A549 (cell line): ENCODE results near the gene TSGA10. TPM values are rescaled to one million over a fixed set of nuclear protein-coding genes. Genes with fewer than 3 reads are reported as not detected.

Source experiments
- ATAC-seq, 2 experiments: fragments of 200-7000 bp in 1 of 2; fragments of >200 bp in 1 of 2; cut with Nextera tagmentation in 1 of 2; cut with Tn5 transposase in 1 of 2; 3 replicates each; pipeline versions ENCODE4 v1.8.0 to v1.9.1; 2018 to 2020; ENCODE audit warnings: mild to moderate bottlenecking in 1 of 2, moderate library complexity in 1 of 2
- CTCF ChIA-PET: fragments of 300-600 bp; sonication (Branson Sonifier 250); formaldehyde crosslinking; extraction: SDS; loops from one replicate; lab custom pipeline; 2021; ENCODE audit warnings: antibody characterized with exemption, inconsistent platforms; lab: Yijun Ruan, JAX
- POLR2A ChIA-PET: fragments of 350-600 bp; formaldehyde crosslinking; extraction: SDS; loops from one replicate; lab custom pipeline; 2021; ENCODE audit warnings: antibody characterized with exemption, inconsistent platforms; lab: Yijun Ruan, JAX
- DNase-seq, 2 experiments: peaks; one replicate each; pipeline versions ENCODE4 v3.0.0 to v3.0.0-alpha.2; 2011 to 2016; ENCODE audit warnings: low read depth in 1 of 2, low spot score in 1 of 2
- FAIRE-seq: peaks from 2 replicates; lab custom pipeline; 2011; peaks lifted over from hg19 to GRCh38; lab: Jason Lieb, UNC
- H3K27ac ChIP-seq, 2 experiments: fragments of >200 bp; sonication (Bioruptor Twin); formaldehyde crosslinking; 3 replicates each; pipeline ENCODE4 v1.5.1; 2016 to 2017
- H3K4me1 ChIP-seq: fragments of >200 bp; sonication (Bioruptor Twin); formaldehyde crosslinking; 3 replicates; pipeline ENCODE4 v1.6.1; 2016
- H3K4me2 ChIP-seq: fragments of >200 bp; sonication (Bioruptor Twin); formaldehyde crosslinking; 3 replicates; pipeline ENCODE4 v1.6.1; 2016
- H3K4me3 ChIP-seq: fragments of >200 bp; sonication (Bioruptor Twin); formaldehyde crosslinking; 3 replicates; pipeline ENCODE4 v1.5.1; 2016
- H3K9me3 ChIP-seq: fragments of >200 bp; sonication (Bioruptor Twin); formaldehyde crosslinking; 3 replicates; pipeline ENCODE4 v1.6.1; 2016
- BHLHE40 ChIP-seq: IDR thresholded peaks from 2 replicates; pipeline ENCODE4 v1.6.1; 2012; ENCODE audit warnings: low read depth, low read length, inconsistent platforms
- CBX2 ChIP-seq: fragments of 200-600 bp; sonication (generic); IDR thresholded peaks from 2 replicates; pipeline ENCODE4 v1.6.1; 2016; ENCODE audit warnings: low read depth, mild to moderate bottlenecking, borderline replicate concordance
- CBX8 ChIP-seq: fragments of 200-600 bp; sonication (generic); IDR thresholded peaks from 2 replicates; pipeline ENCODE4 v1.6.1; 2016
- CHD2 ChIP-seq: fragments of 150-350 bp; IDR thresholded peaks from 2 replicates; pipeline ENCODE4 v1.6.1; 2014; ENCODE audit warnings: low read length; ENCODE audit not compliant: partially characterized antibody
- E2F6 ChIP-seq: IDR thresholded peaks from 2 replicates; pipeline ENCODE4 v1.6.1; 2012; ENCODE audit warnings: low read depth, borderline replicate concordance
- ESRRA ChIP-seq: fragments of 150-350 bp; IDR thresholded peaks from 2 replicates; pipeline ENCODE4 v1.6.1; 2014; ENCODE audit warnings: mild to moderate bottlenecking, low read length, borderline replicate concordance
- FOSB ChIP-seq: fragments of 250-450 bp; sonication (Bioruptor Pico); IDR thresholded peaks from 2 replicates; pipeline ENCODE4 v1.5.0; 2020; ENCODE audit warnings: mild to moderate bottlenecking, moderate library complexity
- FOSL2 ChIP-seq, 2 experiments: fragments of 450-650 bp in 1 of 2; fragments of >200 bp in 1 of 2; sonication (Bioruptor Twin) in 1 of 2; formaldehyde crosslinking; IDR thresholded peaks; 2 replicates each; pipeline versions ENCODE4 v1.5.0 to v1.6.1; 2016 to 2020; ENCODE audit warnings: mild to moderate bottlenecking in 1 of 2, moderate library complexity in 1 of 2
- FOXS1 ChIP-seq: fragments of 250-450 bp; sonication (Bioruptor Pico); IDR thresholded peaks from 2 replicates; pipeline ENCODE4 v1.5.0; 2020; ENCODE audit warnings: mild to moderate bottlenecking, moderate library complexity
- GATA3 ChIP-seq: IDR thresholded peaks from 2 replicates; pipeline ENCODE4 v1.6.1; 2012; ENCODE audit warnings: borderline replicate concordance
- HOXA7 ChIP-seq: fragments of 250-450 bp; sonication (Bioruptor Pico); IDR thresholded peaks from 2 replicates; pipeline ENCODE4 v1.5.0; 2020; ENCODE audit warnings: mild to moderate bottlenecking, moderate library complexity
- JUN ChIP-seq, 2 experiments: fragments of >200 bp; sonication (Bioruptor Twin); formaldehyde crosslinking; IDR thresholded peaks; 2 replicates in 1 of 2; 3 replicates in 1 of 2; pipeline ENCODE4 v1.6.1; 2016 to 2017
- JUNB ChIP-seq: fragments of >200 bp; sonication (Bioruptor Twin); formaldehyde crosslinking; IDR thresholded peaks from 2 replicates; pipeline ENCODE4 v1.6.1; 2016
- KDM1A ChIP-seq: fragments of 200-600 bp; sonication (generic); IDR thresholded peaks from 2 replicates; pipeline ENCODE4 v1.6.1; 2016; ENCODE audit warnings: low read depth, mild to moderate bottlenecking
- KDM5A ChIP-seq: fragments of 200-600 bp; sonication (generic); IDR thresholded peaks from 2 replicates; pipeline ENCODE4 v1.6.1; 2016; ENCODE audit warnings: antibody characterized with exemption, mild to moderate bottlenecking
- MAFK ChIP-seq: fragments of 450-650 bp; IDR thresholded peaks from 2 replicates; pipeline ENCODE4 v1.6.1; 2014; ENCODE audit not compliant: partially characterized antibody
- NFE2L2 ChIP-seq: fragments of 150-350 bp; conservative IDR thresholded peaks from 2 replicates; pipeline ENCODE4 v1.6.1; 2014; ENCODE audit warnings: low read length
- NPAS2 ChIP-seq: fragments of 250-450 bp; sonication (Bioruptor Pico); IDR thresholded peaks from 2 replicates; pipeline ENCODE4 v1.8.0; 2022; ENCODE audit warnings: mild to moderate bottlenecking, moderate library complexity, borderline replicate concordance
- PHF8 ChIP-seq: fragments of 200-600 bp; sonication (generic); IDR thresholded peaks from 2 replicates; pipeline ENCODE4 v1.6.1; 2016; ENCODE audit warnings: low read depth, mild to moderate bottlenecking, antibody characterized with exemption, moderate library complexity, borderline replicate concordance
- POLR2A ChIP-seq: IDR thresholded peaks from 2 replicates; pipeline ENCODE4 v1.6.1; 2012; ENCODE audit warnings: mild to moderate bottlenecking, low read length
- RAD21 ChIP-seq, 2 experiments: fragments of >200 bp in 1 of 2; sonication (Bioruptor Twin) in 1 of 2; formaldehyde crosslinking in 1 of 2; IDR thresholded peaks in 1 of 2; conservative IDR thresholded peaks in 1 of 2; 2 replicates in 1 of 2; 3 replicates in 1 of 2; pipeline ENCODE4 v1.6.1; 2012 to 2018; ENCODE audit warnings: inconsistent platforms in 1 of 2
- RARB ChIP-seq: fragments of 250-450 bp; sonication (Bioruptor Pico); IDR thresholded peaks from 2 replicates; pipeline ENCODE4 v1.8.0; 2021; ENCODE audit warnings: mild to moderate bottlenecking, moderate library complexity
- REST ChIP-seq: fragments of 200-600 bp; sonication (generic); IDR thresholded peaks from 2 replicates; pipeline ENCODE4 v1.6.1; 2016; ENCODE audit warnings: antibody characterized with exemption, mild to moderate bottlenecking, moderate library complexity
- RNF2 ChIP-seq: fragments of 200-600 bp; sonication (generic); IDR thresholded peaks from 2 replicates; pipeline ENCODE4 v1.6.1; 2016; ENCODE audit warnings: low read depth, mild to moderate bottlenecking, antibody characterized with exemption, moderate library complexity, borderline replicate concordance
- SMC3 ChIP-seq: fragments of >200 bp; sonication (Bioruptor Twin); formaldehyde crosslinking; IDR thresholded peaks from 3 replicates; pipeline ENCODE4 v1.6.1; 2018; ENCODE audit warnings: inconsistent platforms
- TFCP2L1 ChIP-seq: fragments of 250-450 bp; sonication (Bioruptor Pico); IDR thresholded peaks from 2 replicates; pipeline ENCODE4 v1.5.0; 2021; ENCODE audit warnings: mild to moderate bottlenecking
- TP53 ChIP-seq: fragments of 250-450 bp; sonication (Bioruptor Pico); IDR thresholded peaks from 2 replicates; pipeline ENCODE4 v1.5.0; 2021; ENCODE audit warnings: mild to moderate bottlenecking, moderate library complexity
- USF2 ChIP-seq: fragments of 450-650 bp; IDR thresholded peaks from 2 replicates; pipeline ENCODE4 v1.6.1; 2014; ENCODE audit warnings: antibody characterized with exemption
- ZFP36 ChIP-seq: fragments of 450-650 bp; IDR thresholded peaks from 2 replicates; pipeline ENCODE4 v1.6.1; 2014; ENCODE audit warnings: borderline replicate concordance; ENCODE audit not compliant: partially characterized antibody
- ZSCAN20 ChIP-seq: fragments of 250-450 bp; sonication (Bioruptor Pico); IDR thresholded peaks from 2 replicates; pipeline ENCODE4 v1.8.0; 2022; ENCODE audit warnings: mild to moderate bottlenecking, moderate library complexity
- WGBS: methylation state at CpG from one replicate; pipeline ENCODE4 v1.1.6; 2017; ENCODE audit errors: missing lambda C conversion rate; 5-methylcytosine and 5-hydroxymethylcytosine counted together
- polyA plus RNA-seq, 4 experiments: library from polyadenylated mRNA; depleted of rRNA in 3 of 4; stranded (reverse); fragments of >200 nt; fragmentation: RNase III in 1 of 4; extraction: RNeasy Plus Mini Kit Qiagen cat#74134 plus additional on column Dnase treatment in 1 of 4; gene quantifications; 2 replicates in 3 of 4; 3 replicates in 1 of 4; pipeline ENCODE4 v1.2.3, GENCODE V29; 2011 to 2017

The TSGA10 gene
- polyA plus RNA-seq, 2 of the 4 experiments (the other 2 are of a cell fraction), result 4.2 to 4.3 TPM

- ChIA-PET CTCF (interaction anchor here (1.6 kb wide), 1 partner anchor 13 kb away, joined by 6 read pairs; no protein-coding TSS in a partner anchor), POLR2A (no interaction called here)
- ATAC-seq (no peak), DNase-seq (no peak), FAIRE-seq (no peak)
- H3K4me3 ChIP-seq, result no peak overlapping the region
- H3K9me3 ChIP-seq, result no peaks in the 10 kb centered on the region
- no peak overlapping the region for H3K27ac ChIP-seq
- TF ChIP-seq FOSB, result no peak
- TF ChIP-seq NFE2L2, result no peak
- no peak for TF ChIP-seq KDM1A
- no peak for TF ChIP-seq RNF2
- no peak for TF ChIP-seq FOXS1 (CRISPR knock-in tag)
- no peak for TF ChIP-seq ESRRA
- no peak for TF ChIP-seq NPAS2
- no peak for TF ChIP-seq CHD2
- TF ChIP-seq ZSCAN20, result no peak
- no peak for TF ChIP-seq RAD21 (conservative IDR thresholded peaks at IDR 0.05 in 1 of 2, IDR thresholded peaks at IDR 0.05 in 1 of 2)
- no peak for TF ChIP-seq ZFP36
- no peak for TF ChIP-seq CBX2
- TF ChIP-seq JUNB, result no peak
- TF ChIP-seq CBX8, result no peak
- no peak for TF ChIP-seq BHLHE40
- 94% methylated on average over 8 of the region's 8 CpGs for WGBS
- H3K4me2 ChIP-seq, result no peak overlapping the region
- no peaks in the 10 kb centered on the region for H3K4me1 ChIP-seq
Observed at GRCh38 chr2:99171377-99172140, 16.8 kb upstream of the TSGA10 start.

GRCh38 chr2:99169534-99169933, 14.8 kb upstream of the TSGA10 start:
- Histone ChIP-seq H3K4me3 (no peak overlapping the region), H3K9me3 (no peaks in the 10 kb centered on the region), H3K4me2 (no peak overlapping the region), H3K4me1 (no peaks in the 10 kb centered on the region), H3K27ac (no peak overlapping the region)
- POLR2A ChIA-PET, result no interaction called here
- DNase-seq, result no peak
- CTCF ChIA-PET, result no interaction called here
- no peak for ATAC-seq
- TF ChIP-seq POLR2A (no peak), ESRRA (no peak), RAD21 (conservative IDR thresholded peaks at IDR 0.05 in 1 of 2, IDR thresholded peaks at IDR 0.05 in 1 of 2) (no peak), SMC3 (no peak), USF2 (no peak), E2F6 (no peak), RARB (CRISPR knock-in tag) (no peak), RNF2 (no peak)
- FAIRE-seq, result no peak
- WGBS, result 74% methylated on average over 1 of the region's 1 CpG

- TF ChIP-seq ESRRA (no peak), FOSL2 (IDR thresholded peaks at IDR 0.05) (no peak), FOSL2 (CRISPR knock-in tag; IDR thresholded peaks at IDR 0.05) (no peak), REST (no peak), POLR2A (no peak), HOXA7 (CRISPR knock-in tag) (no peak), TFCP2L1 (CRISPR knock-in tag) (no peak), GATA3 (no peak), JUNB (no peak), PHF8 (no peak), MAFK (no peak), KDM5A (no peak), BHLHE40 (no peak), JUN (IDR thresholded peaks at IDR 0.05) (no peak), TP53 (no peak)
- no peak overlapping the region for H3K4me3 ChIP-seq
- no peaks in the 10 kb centered on the region for H3K4me1 ChIP-seq
- 79% methylated on average over 5 of the region's 5 CpGs for WGBS
- CTCF ChIA-PET, result interaction anchor here (0.8 to 2.6 kb wide), 4 partner anchors 9 to 62 kb away, joined by 3 to 6 read pairs (median 4); no protein-coding TSS in a partner anchor
- FAIRE-seq, result no peak
- no peak overlapping the region for H3K4me2 ChIP-seq
- no peak for ATAC-seq
- H3K9me3 ChIP-seq, result no peaks in the 10 kb centered on the region
- no peak overlapping the region for H3K27ac ChIP-seq
- no peak for DNase-seq
- POLR2A ChIA-PET, result interaction anchor here (1.9 kb wide), 1 partner anchor 11 kb away, joined by 11 read pairs; the partner anchor contains the start of genes LIPT1 and TSGA10
Observed at GRCh38 chr2:99166218-99166617, 11.5 kb upstream of the TSGA10 start.
